GM12875 (cell line): Measurements from ENCODE around the gene ANKH.
"Not testable (repeated sequence)": the region's sequence is repeated elsewhere in the genome, so short reads cannot be mapped to it uniquely, and the experiment has no call there.

Source experiments
- H3K4me3 ChIP-seq: one replicate; pipeline ENCODE4 v1.5.1; 2011; ENCODE audit warnings: low read depth, low read length, control low read depth
- CTCF ChIP-seq: IDR thresholded peaks from 2 replicates; pipeline ENCODE4 v1.5.1; 2011; ENCODE audit warnings: low read depth, mild to moderate bottlenecking, control low read depth, inconsistent platforms, low read length, moderate library complexity, borderline replicate concordance; ENCODE audit not compliant: insufficient read depth

Gene ANKH

GRCh38 chr5:14821100-14821845 lies 50.3 kb downstream of the ANKH start:
- H3K4me3 ChIP-seq = no peak overlapping the region
- no peak for TF ChIP-seq CTCF

- TF ChIP-seq CTCF = no peak
- no peak overlapping the region for H3K4me3 ChIP-seq
These were observed 52.4 kb downstream of the ANKH start for GRCh38 chr5:14818931-14819790.

GRCh38 chr5:14817762-14818136 lies 53.8 kb downstream of the ANKH start:
- not testable (repeated sequence) for H3K4me3 ChIP-seq

GRCh38 chr5:14816999-14817761 lies 54.4 kb downstream of the ANKH start:
- H3K4me3 ChIP-seq = no peak overlapping the region

GRCh38 chr5:14816374-14816998 lies 55.1 kb downstream of the ANKH start:
- TF ChIP-seq CTCF = no peak
- no peak overlapping the region for H3K4me3 ChIP-seq

More at GRCh38 chr5:14816999-14817761, 54.4 kb downstream of the ANKH start:
- TF ChIP-seq CTCF = no peak

- TF ChIP-seq CTCF = no peak
- no peak overlapping the region for H3K4me3 ChIP-seq
These were observed 57.8 kb downstream of the ANKH start for GRCh38 chr5:14813747-14814146.

- TF ChIP-seq CTCF = no peak
- no peak overlapping the region for H3K4me3 ChIP-seq
These were observed 59.4 kb downstream of the ANKH start for GRCh38 chr5:14812166-14812565.
